Suprapubic skin (tissue), 3 donors: ENCODE data around the gene TGFBR1.

Source experiments
- POLR2AphosphoS5 ChIP-seq, 3 donors: sonication (generic); formaldehyde crosslinking; IDR thresholded peaks; one replicate each; pipeline ENCODE4 v1.6.1; 2017; ENCODE audit warnings: antibody characterized with exemption in 3 of 3
- TF ChIP-seq, protein P1 (sequence below), 2 donors: fragments of 200-600 bp in 1 of 2; fragments of 450-650 bp in 1 of 2; sonication (generic) in 1 of 2; IDR thresholded peaks; one replicate each; pipeline ENCODE4 v1.5.1; 2016 to 2019; ENCODE audit warnings: antibody characterized with exemption in 2 of 2, mild to moderate bottlenecking in 1 of 2, moderate library complexity in 1 of 2

DNA sequence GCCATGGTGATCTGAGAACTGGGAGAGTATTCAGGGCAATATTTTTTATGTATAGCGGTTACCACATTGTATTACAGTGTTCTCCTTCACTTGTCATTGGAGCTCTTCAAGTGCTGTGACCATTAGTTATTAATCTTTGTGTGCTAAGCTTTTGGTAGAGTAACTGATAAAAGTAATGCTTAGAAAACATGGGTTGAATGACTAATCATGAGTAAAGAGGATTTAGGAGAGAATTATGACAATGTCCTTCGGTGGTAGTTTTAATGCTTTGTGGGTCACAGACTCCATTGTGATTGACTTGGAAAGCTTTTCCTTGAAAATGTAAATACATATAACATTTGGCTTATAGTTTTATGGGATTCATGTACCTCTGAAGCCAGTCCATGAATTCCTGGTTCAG, 21.4 kb downstream of the TGFBR1 start:
- TF ChIP-seq, protein P1, sequence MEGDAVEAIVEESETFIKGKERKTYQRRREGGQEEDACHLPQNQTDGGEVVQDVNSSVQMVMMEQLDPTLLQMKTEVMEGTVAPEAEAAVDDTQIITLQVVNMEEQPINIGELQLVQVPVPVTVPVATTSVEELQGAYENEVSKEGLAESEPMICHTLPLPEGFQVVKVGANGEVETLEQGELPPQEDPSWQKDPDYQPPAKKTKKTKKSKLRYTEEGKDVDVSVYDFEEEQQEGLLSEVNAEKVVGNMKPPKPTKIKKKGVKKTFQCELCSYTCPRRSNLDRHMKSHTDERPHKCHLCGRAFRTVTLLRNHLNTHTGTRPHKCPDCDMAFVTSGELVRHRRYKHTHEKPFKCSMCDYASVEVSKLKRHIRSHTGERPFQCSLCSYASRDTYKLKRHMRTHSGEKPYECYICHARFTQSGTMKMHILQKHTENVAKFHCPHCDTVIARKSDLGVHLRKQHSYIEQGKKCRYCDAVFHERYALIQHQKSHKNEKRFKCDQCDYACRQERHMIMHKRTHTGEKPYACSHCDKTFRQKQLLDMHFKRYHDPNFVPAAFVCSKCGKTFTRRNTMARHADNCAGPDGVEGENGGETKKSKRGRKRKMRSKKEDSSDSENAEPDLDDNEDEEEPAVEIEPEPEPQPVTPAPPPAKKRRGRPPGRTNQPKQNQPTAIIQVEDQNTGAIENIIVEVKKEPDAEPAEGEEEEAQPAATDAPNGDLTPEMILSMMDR (IDR thresholded peaks at IDR 0.05) = no peak
- no peak for TF ChIP-seq POLR2AphosphoS5 (IDR thresholded peaks at IDR 0.05)
